Loucy (cell line): ENCODE results near the gene CCDC86.

Experiments used
- H2AFZ ChIP-seq: fragments of 200-600 bp; sonication (generic); 2 replicates; pipeline ENCODE4 v1.6.0; 2016; ENCODE audit warnings: antibody characterized with exemption, mild to moderate bottlenecking, low read length, moderate library complexity
- H3F3A ChIP-seq: fragments of 200-600 bp; 2 replicates; pipeline ENCODE4 v1.6.0; 2016; ENCODE audit warnings: antibody characterized with exemption, low read depth, mild to moderate bottlenecking
- H3K27me3 ChIP-seq: fragments of 200-600 bp; sonication (generic); 2 replicates; pipeline ENCODE4 v1.6.1; 2014; ENCODE audit warnings: low read length, mild to moderate bottlenecking; ENCODE audit not compliant: insufficient read depth, poor library complexity, severe bottlenecking
- H3K36me3 ChIP-seq: fragments of 200-600 bp; sonication (generic); 2 replicates; pipeline ENCODE4 v1.6.1; 2016; ENCODE audit warnings: low read length; ENCODE audit not compliant: insufficient read depth
- H3K4me1 ChIP-seq: fragments of 200-600 bp; sonication (generic); 2 replicates; pipeline ENCODE4 v1.5.1; 2014; ENCODE audit warnings: low read length, mild to moderate bottlenecking; ENCODE audit not compliant: insufficient read depth, poor library complexity, severe bottlenecking
- H3K4me2 ChIP-seq: fragments of 200-600 bp; sonication (generic); 2 replicates; pipeline ENCODE4 v1.6.0; 2014; ENCODE audit warnings: antibody characterized with exemption, low read length, low read depth, mild to moderate bottlenecking; ENCODE audit not compliant: poor library complexity, severe bottlenecking
- H3K4me3 ChIP-seq: fragments of 200-600 bp; sonication (generic); 2 replicates; pipeline ENCODE4 v1.5.1; 2014; ENCODE audit warnings: low read length, mild to moderate bottlenecking, mixed read lengths; ENCODE audit not compliant: poor library complexity, severe bottlenecking
- H3K79me2 ChIP-seq: fragments of 200-600 bp; sonication (generic); 2 replicates; pipeline ENCODE4 v1.6.1; 2014; ENCODE audit warnings: low read length; ENCODE audit not compliant: insufficient read depth
- H3K9ac ChIP-seq: fragments of 200-600 bp; sonication (generic); 2 replicates; pipeline ENCODE4 v1.6.0; 2014; ENCODE audit warnings: mild to moderate bottlenecking, low read depth, low read length, moderate library complexity; ENCODE audit not compliant: poor library complexity, severe bottlenecking
- H3K9me2 ChIP-seq: fragments of 200-600 bp; sonication (generic); replicated peaks from 2 replicates; pipeline ENCODE4 v1.6.1; 2016; ENCODE audit warnings: low read depth, low read length, mixed read lengths
- H3K9me3 ChIP-seq: fragments of 200-600 bp; sonication (generic); 2 replicates; pipeline ENCODE4 v1.6.1; 2014; ENCODE audit warnings: mild to moderate bottlenecking, antibody characterized with exemption, low read length, low read depth; ENCODE audit not compliant: insufficient read depth
- H4K20me1 ChIP-seq: fragments of 200-600 bp; sonication (generic); 2 replicates; pipeline ENCODE4 v1.6.0; 2014; ENCODE audit warnings: antibody characterized with exemption, low read length, mild to moderate bottlenecking; ENCODE audit not compliant: insufficient read depth, poor library complexity, severe bottlenecking
- CTCF ChIP-seq: fragments of 200-600 bp; sonication (generic); conservative IDR thresholded peaks from 2 replicates; pipeline ENCODE4 v1.5.1; 2014; ENCODE audit warnings: mild to moderate bottlenecking, antibody characterized with exemption, low read length
- EZH2phosphoT487 ChIP-seq: fragments of 200-600 bp; IDR thresholded peaks from 2 replicates; pipeline ENCODE4 v1.6.1; 2018; ENCODE audit warnings: antibody characterized with exemption, mild to moderate bottlenecking, moderate library complexity, borderline replicate concordance

The CCDC86 gene

GRCh38 chr11:60830478-60831142 lies 11.3 kb upstream of the CCDC86 start:
- H3K4me2 ChIP-seq, result no peak overlapping the region
- no peaks in the 10 kb centered on the region for H3K79me2 ChIP-seq
- peaks cover 26% of the 10 kb centered on the region for H3K4me1 ChIP-seq
- H3K9me2 ChIP-seq, result no peaks in the 10 kb centered on the region
- H3K36me3 ChIP-seq, result no peaks in the 10 kb centered on the region
- H3K4me3 ChIP-seq, result no peak overlapping the region
- no peaks in the 10 kb centered on the region for H3K27me3 ChIP-seq
- TF ChIP-seq CTCF, result no peak
- TF ChIP-seq EZH2phosphoT487, result no peak
- no peak overlapping the region for H3K9ac ChIP-seq
- no peaks in the 10 kb centered on the region for H4K20me1 ChIP-seq
- H3F3A ChIP-seq, result no peaks in the 10 kb centered on the region
- H3K9me3 ChIP-seq, result no peaks in the 10 kb centered on the region
- H2AFZ ChIP-seq, result no peak overlapping the region

GRCh38 chr11:60831143-60831500 lies 10.8 kb upstream of the CCDC86 start:
- H3K4me3 ChIP-seq, result no peak overlapping the region
- H3K27me3 ChIP-seq, result no peaks in the 10 kb centered on the region
- H3K4me2 ChIP-seq, result no peak overlapping the region
- TF ChIP-seq EZH2phosphoT487 (no peak), CTCF (peak; percentile 97)
- no peaks in the 10 kb centered on the region for H3K9me3 ChIP-seq
- no peaks in the 10 kb centered on the region for H3F3A ChIP-seq
- H2AFZ ChIP-seq, result no peak overlapping the region
- no peak overlapping the region for H3K9ac ChIP-seq
- H3K9me2 ChIP-seq, result no peaks in the 10 kb centered on the region
- H3K4me1 ChIP-seq, result peaks cover 26% of the 10 kb centered on the region
- H3K36me3 ChIP-seq, result no peaks in the 10 kb centered on the region
- H4K20me1 ChIP-seq, result no peaks in the 10 kb centered on the region
- H3K79me2 ChIP-seq, result no peaks in the 10 kb centered on the region

- Histone ChIP-seq H3K4me2 (no peak overlapping the region), H2AFZ (no peak overlapping the region), H3K9me3 (no peaks in the 10 kb centered on the region), H3K27me3 (no peaks in the 10 kb centered on the region), H3K36me3 (no peaks in the 10 kb centered on the region), H3K79me2 (no peaks in the 10 kb centered on the region), H3K9ac (no peak overlapping the region), H3K4me1 (peaks cover 26% of the 10 kb centered on the region), H3K4me3 (no peak overlapping the region), H4K20me1 (no peaks in the 10 kb centered on the region), H3K9me2 (no peaks in the 10 kb centered on the region), H3F3A (no peaks in the 10 kb centered on the region)
- TF ChIP-seq CTCF (no peak), EZH2phosphoT487 (no peak)
These were observed 10.3 kb upstream of the CCDC86 start for GRCh38 chr11:60831501-60832079.
